ENCODE measurements around the gene GSTM2. TPM values are rescaled to one million over a fixed set of nuclear protein-coding genes. Genes with fewer than 3 reads are reported as not detected.
"Not testable (repeated sequence)": the region's sequence is repeated elsewhere in the genome, so short reads cannot be mapped to it uniquely, and the experiment has no call there.

Gene GSTM2
- total and polyA plus RNA-seq, 2 donors (not counting 1 experiment from before 2014, with no cell fraction given) = 42.9 to 94.4 TPM

DNA sequence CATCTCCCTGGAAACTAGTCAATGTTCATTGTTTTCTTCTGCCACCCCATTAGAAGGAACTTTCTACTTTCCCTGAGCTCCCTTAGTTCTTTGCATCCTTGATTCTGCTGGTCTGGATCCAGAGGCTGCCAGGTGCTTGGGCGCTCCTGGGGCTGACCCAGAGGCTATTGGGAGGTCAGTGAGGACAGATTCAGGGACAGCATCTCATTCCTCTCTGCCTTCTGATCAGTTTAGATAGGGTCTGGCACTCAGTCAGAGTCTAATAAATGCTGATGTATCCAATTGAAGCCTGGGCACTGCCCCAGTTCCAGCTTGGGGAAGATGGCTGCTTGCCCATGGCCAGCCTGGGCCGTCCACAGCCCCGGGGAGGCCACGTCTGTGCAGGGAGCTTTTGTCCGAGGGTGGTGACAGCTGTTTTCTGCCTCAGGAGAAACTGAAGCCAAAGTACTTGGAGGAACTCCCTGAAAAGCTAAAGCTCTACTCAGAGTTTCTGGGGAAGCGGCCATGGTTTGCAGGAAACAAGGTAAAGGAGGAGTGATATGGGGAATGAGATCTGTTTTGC lies 22.1 kb downstream of the GSTM2 start:
- intact Hi-C loops (cut with micrococcal nuclease) = no loop called here
- POLR2A ChIA-PET = no interaction called here
- H4K20me1 ChIP-seq (ENCODE audit: control insufficient read depth, insufficient read depth, low read length, poor library complexity, severe bottlenecking) = no peaks in the 10 kb centered on the region

DNA sequence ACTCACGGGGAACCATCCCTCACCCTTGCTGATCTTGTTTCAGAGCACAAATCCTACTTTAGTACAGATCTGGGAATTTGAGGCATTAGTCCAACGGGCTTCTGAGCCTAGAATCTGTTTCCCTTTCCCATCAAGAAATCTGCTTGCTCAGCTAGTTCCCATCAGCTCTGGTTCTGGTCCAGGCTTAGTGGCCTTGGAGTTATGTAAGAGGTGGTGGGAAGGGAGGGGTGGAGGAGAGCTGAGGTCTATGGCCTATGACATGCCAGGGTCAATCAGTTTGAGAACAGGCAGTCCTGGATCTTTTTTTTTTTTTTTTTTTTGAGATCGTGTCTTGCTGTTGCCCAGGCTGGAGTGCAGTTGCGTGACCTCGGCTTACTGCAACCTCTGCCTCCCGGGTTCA lies 23.9 kb downstream of the GSTM2 start:
- H3K4me3 ChIP-seq (ENCODE audit: control extremely low read depth in 1 of 5, extremely low read depth in 1 of 5, insufficient read depth in 1 of 5, low read depth in 2 of 5, low read length in 4 of 5) = no peak overlapping the region
- ATAC-seq (ENCODE audit: low read depth) (no peak), DNase-seq (no peak)
- H3K9me3 ChIP-seq (ENCODE audit: control extremely low read depth in 1 of 3, control insufficient read depth in 2 of 3, insufficient read depth in 1 of 3, low read length in 2 of 3) = no peaks in the 10 kb centered on the region
- no CpG with 5 or more reads among the region's 6 CpGs for WGBS (ENCODE audit: insufficient coverage)
- no peaks in the 10 kb centered on the region for H3K79me2 ChIP-seq (ENCODE audit: control insufficient read depth, insufficient read depth, low read length)
- H3K27ac ChIP-seq (ENCODE audit: low read length in 2 of 2) = no peak overlapping the region
- no peaks in the 10 kb centered on the region for H3K27me3 ChIP-seq (replicated peaks in 1 of 4; ENCODE audit: control extremely low read depth in 1 of 4, control insufficient read depth in 3 of 4, insufficient read depth in 4 of 4, low read length in 3 of 4)
- Mint-ChIP-seq H3K27ac (no peak overlapping the region), H3K4me1 (peaks cover 6% of the 10 kb centered on the region), H3K27me3 (no peaks in the 10 kb centered on the region), H3K9me3 (ENCODE audit: insufficient read depth) (no peaks in the 10 kb centered on the region), H3K4me3 (no peak overlapping the region)
- POLR2A ChIA-PET = no interaction called here
- H3K4me2 ChIP-seq (replicated peaks; ENCODE audit: low read depth, low read length, poor library complexity, severe bottlenecking) = no peak overlapping the region
- TF ChIP-seq, protein P1, sequence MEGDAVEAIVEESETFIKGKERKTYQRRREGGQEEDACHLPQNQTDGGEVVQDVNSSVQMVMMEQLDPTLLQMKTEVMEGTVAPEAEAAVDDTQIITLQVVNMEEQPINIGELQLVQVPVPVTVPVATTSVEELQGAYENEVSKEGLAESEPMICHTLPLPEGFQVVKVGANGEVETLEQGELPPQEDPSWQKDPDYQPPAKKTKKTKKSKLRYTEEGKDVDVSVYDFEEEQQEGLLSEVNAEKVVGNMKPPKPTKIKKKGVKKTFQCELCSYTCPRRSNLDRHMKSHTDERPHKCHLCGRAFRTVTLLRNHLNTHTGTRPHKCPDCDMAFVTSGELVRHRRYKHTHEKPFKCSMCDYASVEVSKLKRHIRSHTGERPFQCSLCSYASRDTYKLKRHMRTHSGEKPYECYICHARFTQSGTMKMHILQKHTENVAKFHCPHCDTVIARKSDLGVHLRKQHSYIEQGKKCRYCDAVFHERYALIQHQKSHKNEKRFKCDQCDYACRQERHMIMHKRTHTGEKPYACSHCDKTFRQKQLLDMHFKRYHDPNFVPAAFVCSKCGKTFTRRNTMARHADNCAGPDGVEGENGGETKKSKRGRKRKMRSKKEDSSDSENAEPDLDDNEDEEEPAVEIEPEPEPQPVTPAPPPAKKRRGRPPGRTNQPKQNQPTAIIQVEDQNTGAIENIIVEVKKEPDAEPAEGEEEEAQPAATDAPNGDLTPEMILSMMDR (IDR thresholded peaks at IDR 0.05) = no peak
- no peak for TF ChIP-seq EZH2 (IDR thresholded peaks at IDR 0.05; ENCODE audit: borderline replicate concordance, insufficient read depth, low read depth, low read length, poor library complexity, severe bottlenecking)
- H3K36me3 ChIP-seq (replicated peaks in 1 of 2; ENCODE audit: control extremely low read depth in 1 of 2, control insufficient read depth in 1 of 2, extremely low read depth in 1 of 2, insufficient read depth in 2 of 2, low read length in 1 of 2) = no peaks in the 10 kb centered on the region
- CTCF ChIA-PET = interaction anchor here (0.6 kb wide), 2 partner anchors 121 to 804 kb away, joined by 3 to 4 read pairs; no protein-coding TSS in a partner anchor
- H4K20me1 ChIP-seq (ENCODE audit: control insufficient read depth, insufficient read depth, low read length, poor library complexity, severe bottlenecking) = no peaks in the 10 kb centered on the region
- H2AFZ ChIP-seq (ENCODE audit: insufficient read depth, low read depth, low read length, poor library complexity, severe bottlenecking) = no peak overlapping the region
- no peaks in the 10 kb centered on the region for H3K4me1 ChIP-seq (ENCODE audit: control insufficient read depth in 2 of 2, insufficient read depth in 2 of 2, low read length in 2 of 2)
- no peak overlapping the region for H3K9ac ChIP-seq (ENCODE audit: low read length)
- intact Hi-C loops (cut with micrococcal nuclease) = no loop called here

More for the DNA sequence above, 22.1 kb downstream of the GSTM2 start:
- CTCF ChIA-PET = interaction anchor here (1.5 kb wide), 1 partner anchor 49 kb away, joined by 5 read pairs; no protein-coding TSS in a partner anchor
- DNase-seq (no peak), ATAC-seq (ENCODE audit: low read depth) (no peak)
- H3K79me2 ChIP-seq (ENCODE audit: control insufficient read depth, insufficient read depth, low read length) = no peaks in the 10 kb centered on the region
- no peak overlapping the region for H3K4me3 ChIP-seq (ENCODE audit: control extremely low read depth in 1 of 5, extremely low read depth in 1 of 5, insufficient read depth in 1 of 5, low read depth in 2 of 5, low read length in 4 of 5)
- no peak overlapping the region for H3K27ac ChIP-seq (ENCODE audit: low read length in 2 of 2)
- Mint-ChIP-seq H3K27ac (no peak overlapping the region), H3K27me3 (no peaks in the 10 kb centered on the region), H3K9me3 (ENCODE audit: insufficient read depth) (no peaks in the 10 kb centered on the region), H3K4me3 (peak overlapping the region; percentile 26), H3K4me1 (peaks cover 6% of the 10 kb centered on the region)
- no peak overlapping the region for H3K9ac ChIP-seq (ENCODE audit: low read length)
- H3K9me3 ChIP-seq (ENCODE audit: control extremely low read depth in 1 of 3, control insufficient read depth in 2 of 3, insufficient read depth in 1 of 3, low read length in 2 of 3) = no peaks in the 10 kb centered on the region
- no CpG with 5 or more reads among the region's 6 CpGs for WGBS (ENCODE audit: insufficient coverage)
- H3K36me3 ChIP-seq (replicated peaks in 1 of 2; ENCODE audit: control extremely low read depth in 1 of 2, control insufficient read depth in 1 of 2, extremely low read depth in 1 of 2, insufficient read depth in 2 of 2, low read length in 1 of 2) = no peaks in the 10 kb centered on the region
- no peaks in the 10 kb centered on the region for H3K4me1 ChIP-seq (ENCODE audit: control insufficient read depth in 2 of 2, insufficient read depth in 2 of 2, low read length in 2 of 2)
- TF ChIP-seq EZH2 (IDR thresholded peaks at IDR 0.05; ENCODE audit: borderline replicate concordance, insufficient read depth, low read depth, low read length, poor library complexity, severe bottlenecking) = no peak
- TF ChIP-seq, protein P1 (IDR thresholded peaks at IDR 0.05) = no peak
- H2AFZ ChIP-seq (ENCODE audit: insufficient read depth, low read depth, low read length, poor library complexity, severe bottlenecking) = no peak overlapping the region
- H3K27me3 ChIP-seq (replicated peaks in 1 of 4; ENCODE audit: control extremely low read depth in 1 of 4, control insufficient read depth in 3 of 4, insufficient read depth in 4 of 4, low read length in 3 of 4) = no peaks in the 10 kb centered on the region
- no peak overlapping the region for H3K4me2 ChIP-seq (replicated peaks; ENCODE audit: low read depth, low read length, poor library complexity, severe bottlenecking)

DNA sequence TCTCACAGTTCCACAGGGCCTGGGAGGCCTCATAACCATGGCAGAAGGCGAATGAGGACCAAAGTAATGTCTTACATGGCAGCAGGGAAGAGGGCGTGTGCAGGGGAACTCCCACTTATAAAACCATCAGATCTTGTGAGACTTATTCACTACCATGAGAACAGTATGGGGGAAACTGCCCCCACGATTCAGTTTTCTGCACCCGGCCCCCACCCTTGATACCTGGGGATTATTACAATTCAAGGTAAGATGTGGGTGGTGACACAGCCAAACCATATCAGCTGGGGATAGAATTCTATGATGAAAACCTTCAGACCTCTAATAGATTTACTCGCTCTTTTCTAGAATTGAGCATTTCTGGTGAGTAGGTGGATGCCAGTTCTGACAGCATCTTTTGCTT lies 26.5 kb downstream of the GSTM2 start:
- H3K9me3 Mint-ChIP-seq (ENCODE audit: insufficient read depth); H3K27me3 Mint-ChIP-seq; H3K79me2 ChIP-seq (ENCODE audit: control insufficient read depth, insufficient read depth, low read length); H3K9me3 ChIP-seq (ENCODE audit: control extremely low read depth in 1 of 3, control insufficient read depth in 2 of 3, insufficient read depth in 1 of 3, low read length in 2 of 3); H3K9ac ChIP-seq (ENCODE audit: low read length); H3K27ac ChIP-seq (ENCODE audit: low read length in 2 of 2); DNase-seq; H3K4me1 ChIP-seq (ENCODE audit: control insufficient read depth in 2 of 2, insufficient read depth in 2 of 2, low read length in 2 of 2); intact Hi-C loops (cut with micrococcal nuclease); H3K4me3 ChIP-seq (ENCODE audit: control extremely low read depth in 1 of 5, extremely low read depth in 1 of 5, insufficient read depth in 1 of 5, low read depth in 2 of 5, low read length in 4 of 5); H3K36me3 ChIP-seq (replicated peaks in 1 of 2; ENCODE audit: control extremely low read depth in 1 of 2, control insufficient read depth in 1 of 2, extremely low read depth in 1 of 2, insufficient read depth in 2 of 2, low read length in 1 of 2); CTCF ChIA-PET; H3K27ac Mint-ChIP-seq; POLR2A ChIA-PET; H3K27me3 ChIP-seq (replicated peaks in 1 of 4; ENCODE audit: control extremely low read depth in 1 of 4, control insufficient read depth in 3 of 4, insufficient read depth in 4 of 4, low read length in 3 of 4); H2AFZ ChIP-seq (ENCODE audit: insufficient read depth, low read depth, low read length, poor library complexity, severe bottlenecking); ATAC-seq (ENCODE audit: low read depth); H3K4me2 ChIP-seq (replicated peaks; ENCODE audit: low read depth, low read length, poor library complexity, severe bottlenecking); H4K20me1 ChIP-seq (ENCODE audit: control insufficient read depth, insufficient read depth, low read length, poor library complexity, severe bottlenecking); H3K4me1 Mint-ChIP-seq; H3K4me3 Mint-ChIP-seq: not testable (repeated sequence)
- no CpG with 5 or more reads among the region's 5 CpGs for WGBS (ENCODE audit: insufficient coverage)
